ENCODE data around the gene HELQ.

DNA sequence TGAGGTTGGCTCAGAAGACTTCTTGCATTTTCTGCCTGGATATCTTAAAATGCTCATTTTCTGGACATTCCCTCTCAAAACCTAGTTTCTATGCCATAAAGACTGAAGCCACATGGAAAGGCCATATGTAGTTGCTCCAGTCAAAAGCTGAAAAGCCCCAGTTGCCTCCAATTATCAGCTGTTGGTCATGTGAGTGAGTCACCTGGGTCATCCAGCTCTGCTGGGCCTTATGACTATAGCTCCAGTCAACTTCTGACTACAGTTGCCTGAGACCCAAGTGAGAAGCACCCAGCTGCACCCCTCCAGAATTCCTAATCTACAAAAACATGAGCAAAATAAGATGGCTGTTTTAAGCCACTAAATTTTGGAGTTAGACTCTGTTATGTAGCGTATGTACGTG, 41.9 kb downstream of the HELQ start:
- TF ChIP-seq, protein P1, sequence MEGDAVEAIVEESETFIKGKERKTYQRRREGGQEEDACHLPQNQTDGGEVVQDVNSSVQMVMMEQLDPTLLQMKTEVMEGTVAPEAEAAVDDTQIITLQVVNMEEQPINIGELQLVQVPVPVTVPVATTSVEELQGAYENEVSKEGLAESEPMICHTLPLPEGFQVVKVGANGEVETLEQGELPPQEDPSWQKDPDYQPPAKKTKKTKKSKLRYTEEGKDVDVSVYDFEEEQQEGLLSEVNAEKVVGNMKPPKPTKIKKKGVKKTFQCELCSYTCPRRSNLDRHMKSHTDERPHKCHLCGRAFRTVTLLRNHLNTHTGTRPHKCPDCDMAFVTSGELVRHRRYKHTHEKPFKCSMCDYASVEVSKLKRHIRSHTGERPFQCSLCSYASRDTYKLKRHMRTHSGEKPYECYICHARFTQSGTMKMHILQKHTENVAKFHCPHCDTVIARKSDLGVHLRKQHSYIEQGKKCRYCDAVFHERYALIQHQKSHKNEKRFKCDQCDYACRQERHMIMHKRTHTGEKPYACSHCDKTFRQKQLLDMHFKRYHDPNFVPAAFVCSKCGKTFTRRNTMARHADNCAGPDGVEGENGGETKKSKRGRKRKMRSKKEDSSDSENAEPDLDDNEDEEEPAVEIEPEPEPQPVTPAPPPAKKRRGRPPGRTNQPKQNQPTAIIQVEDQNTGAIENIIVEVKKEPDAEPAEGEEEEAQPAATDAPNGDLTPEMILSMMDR (IDR thresholded peaks at IDR 0.05; ENCODE audit: low read depth, low read length, poor library complexity, severe bottlenecking) = no peak
- TF ChIP-seq EZH2phosphoT487 (IDR thresholded peaks at IDR 0.05; ENCODE audit: borderline replicate concordance, low read length) = no peak
